MG63 (cell line): ENCODE data around the gene FAM210A. TPM values are rescaled to one million over a fixed set of nuclear protein-coding genes. Genes with fewer than 3 reads are reported as not detected.

Experiments
- DNase-seq: peaks from one replicate; pipeline ENCODE4 v3.0.0-alpha.2; 2020
- H3K27me3 ChIP-seq: fragments of 250-450 bp; sonication (Bioruptor Pico); 2 replicates; pipeline ENCODE4 v1.5.1; 2020; ENCODE audit warnings: mild to moderate bottlenecking, moderate library complexity
- H3K36me3 ChIP-seq: fragments of 250-450 bp; sonication (Bioruptor Pico); 2 replicates; pipeline ENCODE4 v1.5.1; 2020; ENCODE audit warnings: mild to moderate bottlenecking, moderate library complexity
- H3K4me3 ChIP-seq: fragments of 250-450 bp; sonication (Bioruptor Pico); 2 replicates; pipeline ENCODE4 v1.5.1; 2020; ENCODE audit warnings: mild to moderate bottlenecking, moderate library complexity
- H3K9me3 ChIP-seq: fragments of 250-450 bp; sonication (Bioruptor Pico); 2 replicates; pipeline ENCODE4 v1.5.1; 2020; ENCODE audit warnings: mild to moderate bottlenecking, moderate library complexity
- total RNA-seq: library from RNA; depleted of rRNA; stranded (reverse); fragments of >200 nt; shearing (Covaris generic); gene quantifications from 2 replicates; pipeline ENCODE4 v1.2.3, GENCODE V29; 2014; ENCODE audit warnings: low replicate concordance

The FAM210A gene
- total RNA-seq, 1 experiment from 2014 or later = 20.0 TPM

DNA sequence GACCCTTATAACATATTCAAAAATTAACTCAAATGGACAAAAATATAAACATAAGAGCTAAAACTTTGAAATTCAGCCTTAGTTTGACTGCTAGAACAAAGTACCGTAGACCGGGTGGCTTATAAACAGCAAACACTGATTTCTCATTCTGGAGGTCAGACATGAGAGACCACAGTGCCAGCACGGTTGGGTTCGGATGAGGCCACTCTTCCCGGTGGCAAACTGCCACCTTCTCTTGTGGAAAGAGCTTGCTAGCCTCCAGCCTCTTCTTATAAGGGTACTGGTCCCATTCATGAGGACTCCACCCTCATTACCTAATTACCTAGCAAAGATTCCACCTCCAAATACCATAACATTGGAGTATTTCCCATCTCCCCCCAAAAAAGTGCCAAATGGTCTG lies 91.3 kb downstream of the FAM210A start:
- Histone ChIP-seq H3K36me3 (no peaks in the 10 kb centered on the region), H3K27me3 (no peaks in the 10 kb centered on the region; the same call in 1 of the 2 replicates), H3K9me3 (no peaks in the 10 kb centered on the region; the same call in 1 of the 2 replicates), H3K4me3 (no peak overlapping the region)
- DNase-seq = no peak

DNA sequence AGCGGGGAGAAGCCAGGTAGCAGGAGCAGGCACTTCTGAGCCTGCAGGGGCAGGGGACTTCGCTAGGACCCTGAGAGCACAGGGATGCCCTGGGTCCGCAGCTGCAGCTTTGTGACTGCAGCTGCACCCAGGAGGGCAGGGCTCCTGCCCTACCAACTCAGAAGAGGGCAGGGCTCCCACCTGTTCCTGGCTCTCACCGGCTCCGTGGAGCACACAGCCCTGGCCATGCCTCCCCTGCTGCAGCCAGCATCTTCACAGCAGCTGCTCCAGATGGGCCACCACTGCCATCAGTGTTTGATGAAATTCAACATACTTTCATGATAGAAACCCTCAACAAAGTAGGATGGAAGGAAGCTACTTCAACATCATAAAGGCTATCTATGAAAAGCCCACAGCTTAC lies 92.7 kb downstream of the FAM210A start:
- no peak overlapping the region for H3K4me3 ChIP-seq
- H3K27me3 ChIP-seq = no peaks in the 10 kb centered on the region; the same call in 1 of the 2 replicates
- no peak for DNase-seq
- no peaks in the 10 kb centered on the region; the same call in 1 of the 2 replicates for H3K9me3 ChIP-seq
- no peaks in the 10 kb centered on the region for H3K36me3 ChIP-seq

DNA sequence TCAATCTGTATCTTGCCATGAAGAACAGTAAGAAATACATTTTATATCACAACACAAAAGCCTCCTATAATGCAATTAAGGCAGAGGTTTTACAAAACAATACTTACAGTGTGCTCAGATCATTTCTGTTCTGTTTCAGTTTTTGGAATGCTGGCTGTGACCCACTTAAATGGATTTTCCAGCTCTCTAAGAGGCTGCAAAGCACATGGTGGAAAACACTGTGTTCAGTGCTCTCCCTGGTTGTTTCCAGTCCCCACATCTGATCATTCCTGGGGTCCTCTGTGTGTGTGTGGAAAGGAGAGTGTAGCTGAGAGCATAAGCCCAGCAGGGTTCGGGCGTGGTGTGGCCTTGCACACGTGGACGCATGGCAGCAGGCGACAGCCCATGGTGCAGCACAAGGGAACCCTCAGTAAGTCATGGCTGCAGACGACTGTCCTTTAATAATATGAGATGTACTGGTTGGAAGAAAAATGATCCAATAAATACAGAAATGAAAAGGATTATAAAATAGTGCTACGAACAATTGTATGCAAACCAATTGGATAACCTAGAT lies 95.6 kb downstream of the FAM210A start:
- no peaks in the 10 kb centered on the region; the same call in 1 of the 2 replicates for H3K9me3 ChIP-seq
- H3K4me3 ChIP-seq = no peak overlapping the region
- no peaks in the 10 kb centered on the region; the same call in 1 of the 2 replicates for H3K27me3 ChIP-seq
- H3K36me3 ChIP-seq = no peaks in the 10 kb centered on the region
- no peak for DNase-seq

DNA sequence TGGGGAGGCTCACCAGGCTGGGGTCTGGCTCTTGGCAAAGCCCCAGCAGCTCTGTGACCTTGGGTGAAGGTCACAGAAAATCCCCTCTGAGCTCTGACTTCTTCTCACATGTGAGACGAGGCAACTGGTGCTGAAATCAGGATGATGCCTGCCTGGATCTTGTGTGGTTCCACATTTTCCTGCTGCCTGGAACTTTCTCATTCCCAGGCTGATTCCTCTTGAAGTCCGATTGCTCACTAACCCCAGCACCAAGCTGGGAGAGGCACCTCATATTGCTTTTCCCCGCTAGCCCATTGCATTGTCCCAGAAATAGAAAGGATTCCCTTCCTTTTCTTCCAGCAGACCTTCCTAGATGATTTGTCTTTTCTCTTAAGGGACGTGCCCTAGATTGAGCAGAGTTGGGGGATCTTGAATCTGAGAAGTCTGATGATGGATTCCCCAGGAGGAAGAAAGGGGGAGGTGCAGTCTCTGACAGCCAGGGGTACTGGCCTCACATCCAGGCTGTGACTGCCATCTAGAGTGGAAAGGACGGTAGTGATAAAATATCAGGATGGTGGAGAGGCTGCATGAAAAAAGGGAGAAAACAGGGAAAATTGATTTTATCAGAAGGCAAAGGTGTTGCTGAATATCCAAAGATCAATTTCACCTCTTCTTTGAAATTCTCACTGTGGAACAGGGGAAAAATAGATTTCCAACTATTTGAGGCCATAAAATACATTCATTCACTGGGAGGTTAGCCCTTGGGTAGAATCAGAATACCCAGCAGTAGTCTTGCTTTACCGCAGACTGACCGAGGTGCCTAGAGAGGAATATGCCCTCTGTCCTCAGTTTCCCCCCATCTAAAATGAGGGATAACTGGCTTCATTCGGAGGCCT lies 96.3 kb downstream of the FAM210A start:
- H3K9me3 ChIP-seq = no peaks in the 10 kb centered on the region; the same call in 1 of the 2 replicates
- no peak overlapping the region for H3K4me3 ChIP-seq
- peak; percentile 26 for DNase-seq
- H3K36me3 ChIP-seq = no peaks in the 10 kb centered on the region
- H3K27me3 ChIP-seq = no peaks in the 10 kb centered on the region; the same call in 1 of the 2 replicates

DNA sequence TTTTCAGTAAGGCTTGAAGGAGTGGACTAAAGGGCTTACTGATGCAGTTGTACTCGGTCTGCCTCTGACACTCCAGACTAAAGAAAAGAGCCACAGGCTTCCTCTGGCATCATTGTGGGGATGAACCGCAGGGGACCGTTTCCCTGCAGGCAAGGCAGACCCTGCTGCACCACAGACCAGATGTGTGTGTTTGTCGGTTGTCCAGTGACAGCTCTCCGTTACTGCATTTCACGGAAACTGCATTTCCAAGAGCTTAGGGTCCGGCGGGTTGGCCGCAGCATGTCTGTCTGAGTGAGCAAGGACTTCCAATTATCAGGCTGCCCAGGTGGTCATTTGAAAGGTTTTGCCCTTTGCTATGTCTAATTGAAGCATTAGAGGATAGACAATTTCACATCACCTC lies 98.1 kb downstream of the FAM210A start:
- DNase-seq = no peak
- Histone ChIP-seq H3K4me3 (no peak overlapping the region), H3K9me3 (no peaks in the 10 kb centered on the region), H3K27me3 (no peaks in the 10 kb centered on the region; the same call in 1 of the 2 replicates), H3K36me3 (no peaks in the 10 kb centered on the region)

DNA sequence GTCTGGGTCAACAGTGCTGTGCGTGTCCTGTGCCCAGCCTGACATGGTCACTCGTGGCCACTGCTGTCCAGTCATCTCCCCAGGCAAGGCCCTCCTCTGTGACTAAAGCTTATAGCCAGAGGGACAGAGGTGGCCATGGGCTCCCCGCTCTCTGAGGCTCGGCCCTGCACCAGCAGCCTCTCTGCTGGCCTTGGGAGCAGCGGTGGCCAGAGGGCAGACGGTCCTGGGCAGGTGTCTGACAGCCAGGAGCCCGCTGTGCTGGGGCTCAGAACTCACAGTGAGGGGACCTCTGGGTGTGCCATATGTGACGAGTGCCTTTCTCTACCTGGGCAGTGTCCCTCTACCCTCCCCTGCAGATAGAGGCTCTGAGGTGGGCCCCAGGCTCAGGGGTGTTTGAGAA lies 98.7 kb downstream of the FAM210A start:
- H3K27me3 ChIP-seq = no peaks in the 10 kb centered on the region; the same call in 1 of the 2 replicates
- no peak for DNase-seq
- no peaks in the 10 kb centered on the region for H3K36me3 ChIP-seq
- no peak overlapping the region for H3K4me3 ChIP-seq
- no peaks in the 10 kb centered on the region for H3K9me3 ChIP-seq

DNA sequence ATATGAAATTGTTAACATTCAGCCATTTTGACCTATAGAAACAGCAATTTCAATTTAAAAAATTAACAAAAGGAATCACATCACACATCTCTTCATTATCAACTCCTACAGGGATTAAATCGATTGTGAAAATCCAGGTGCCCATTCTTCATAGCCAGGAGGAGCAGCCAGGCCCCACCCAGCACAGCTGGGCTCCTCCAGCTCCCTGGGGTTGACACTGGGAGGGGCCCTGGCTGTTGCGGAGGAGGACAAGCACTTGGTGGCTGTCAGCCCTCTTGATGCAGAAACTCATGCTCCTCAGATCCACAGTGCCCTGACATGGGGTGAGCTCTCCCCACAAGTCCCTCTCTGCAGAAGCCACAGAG lies 99.8 kb downstream of the FAM210A start:
- Histone ChIP-seq H3K9me3 (no peaks in the 10 kb centered on the region), H3K4me3 (no peak overlapping the region), H3K27me3 (no peaks in the 10 kb centered on the region; the same call in 1 of the 2 replicates), H3K36me3 (no peaks in the 10 kb centered on the region)
- no peak for DNase-seq

DNA sequence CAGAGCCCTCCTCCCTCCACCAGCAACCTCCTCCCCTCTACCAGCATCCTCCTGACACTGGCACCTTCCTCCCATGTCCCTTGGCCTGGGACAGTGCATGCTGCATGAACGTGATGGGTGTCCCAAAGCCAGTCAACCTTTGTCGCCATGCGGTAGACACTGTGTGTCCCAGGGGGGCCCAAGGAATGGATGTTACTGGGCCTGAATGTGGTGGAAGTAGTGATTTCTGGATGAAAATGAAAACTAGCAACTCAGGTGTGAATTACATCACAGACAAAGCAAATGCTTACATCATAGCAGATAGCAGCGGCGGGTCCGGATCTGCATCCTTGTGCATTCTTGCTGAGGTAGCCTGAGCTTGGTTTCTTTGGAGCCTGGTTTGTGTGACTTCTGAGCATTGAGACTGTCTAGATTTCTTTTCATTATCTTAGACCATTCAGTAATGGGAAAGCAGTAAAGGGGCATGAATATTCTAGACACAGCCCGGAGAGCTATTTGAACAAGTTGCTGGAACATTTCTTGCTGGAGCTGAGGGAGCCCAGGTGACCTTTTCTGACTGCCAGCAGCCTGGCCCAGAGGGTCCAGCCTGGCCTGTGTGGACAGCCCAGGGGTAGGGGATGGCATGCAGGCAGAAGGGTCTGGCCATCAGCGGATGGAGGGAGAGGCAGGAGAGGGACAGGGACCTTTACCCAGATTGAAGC lies 100.4 kb downstream of the FAM210A start:
- Histone ChIP-seq H3K4me3 (no peak overlapping the region), H3K9me3 (no peaks in the 10 kb centered on the region), H3K36me3 (no peaks in the 10 kb centered on the region), H3K27me3 (no peaks in the 10 kb centered on the region; the same call in 1 of the 2 replicates)
- DNase-seq = no peak

DNA sequence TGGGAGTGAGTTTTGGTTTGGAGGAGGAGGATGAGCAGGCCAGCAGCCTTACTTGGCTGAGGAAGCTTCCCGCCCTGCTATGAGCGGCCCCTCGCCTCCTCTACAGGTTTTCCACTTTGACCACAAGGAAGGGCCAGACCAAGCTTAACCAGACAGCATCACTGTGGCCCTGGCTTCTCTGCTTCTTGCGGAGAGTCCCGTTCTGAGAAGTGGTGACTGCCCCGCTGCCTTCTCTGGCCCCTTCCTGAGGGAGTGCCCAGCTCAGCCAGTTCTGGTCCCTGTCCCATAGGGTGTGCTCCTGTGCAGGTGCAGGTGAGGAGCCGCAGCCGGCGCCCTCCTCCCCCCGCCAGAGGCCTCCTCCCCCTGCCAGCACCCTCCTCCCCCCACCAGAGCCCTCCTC lies 101.0 kb downstream of the FAM210A start:
- Histone ChIP-seq H3K36me3 (no peaks in the 10 kb centered on the region), H3K27me3 (no peaks in the 10 kb centered on the region; the same call in 1 of the 2 replicates), H3K4me3 (no peak overlapping the region), H3K9me3 (no peaks in the 10 kb centered on the region)
- DNase-seq = no peak

DNA sequence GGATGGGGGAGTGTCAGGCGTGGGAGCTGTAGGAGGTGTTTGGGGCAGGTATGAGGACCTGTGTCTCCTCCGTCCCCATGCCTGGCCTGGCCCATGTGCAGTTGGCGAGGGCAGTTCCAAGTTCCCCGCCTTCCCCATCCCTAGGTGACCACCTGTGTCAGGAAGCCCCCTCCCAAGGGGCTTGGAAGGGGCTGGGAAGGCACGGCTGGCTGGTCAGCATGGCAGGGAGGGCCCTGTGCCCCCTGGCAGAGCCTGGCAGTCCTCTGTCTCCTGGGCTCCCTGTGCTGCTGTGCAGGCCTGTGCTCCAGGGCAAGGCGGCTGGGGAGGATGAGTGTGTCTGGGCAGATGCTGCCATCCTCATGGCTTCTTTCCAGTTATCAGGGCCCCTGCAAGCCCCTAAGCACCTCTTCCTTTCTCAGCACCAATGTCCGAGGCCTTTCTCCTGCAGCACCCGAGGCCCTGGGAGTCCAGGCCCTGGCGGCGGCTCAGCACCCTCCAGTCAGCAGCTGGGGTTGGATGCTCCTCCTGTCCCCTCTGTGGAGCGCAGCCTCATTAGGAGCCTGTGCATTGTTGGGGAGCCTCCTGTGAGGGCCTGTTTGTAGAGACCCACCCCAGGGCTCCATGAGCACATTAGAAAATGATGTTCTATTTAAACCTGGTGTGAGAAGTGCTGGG lies 101.7 kb downstream of the FAM210A start:
- no peak overlapping the region for H3K4me3 ChIP-seq
- H3K27me3 ChIP-seq = no peaks in the 10 kb centered on the region
- DNase-seq = no peak
- no peaks in the 10 kb centered on the region for H3K36me3 ChIP-seq
- no peaks in the 10 kb centered on the region for H3K9me3 ChIP-seq

DNA sequence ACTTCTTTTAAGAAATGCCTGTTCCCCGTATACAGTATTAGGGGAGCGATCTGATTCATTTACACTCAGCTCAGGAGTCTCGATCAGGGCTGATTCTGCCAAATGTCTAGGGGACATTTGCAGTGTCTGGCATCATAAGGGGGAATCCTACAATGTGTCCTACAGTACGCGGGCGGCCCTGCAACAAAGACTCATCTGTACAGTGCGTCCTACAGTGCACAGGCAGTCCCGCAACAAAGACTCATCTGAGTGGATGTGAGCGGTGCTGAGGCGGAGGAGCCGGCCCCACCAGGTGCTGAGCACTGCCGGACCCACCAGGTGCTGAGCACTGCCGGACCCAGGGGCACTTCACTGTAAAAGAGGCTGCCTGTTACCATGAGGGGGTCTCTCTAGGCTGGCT lies 102.5 kb downstream of the FAM210A start:
- Histone ChIP-seq H3K9me3 (no peaks in the 10 kb centered on the region), H3K36me3 (no peaks in the 10 kb centered on the region), H3K4me3 (no peak overlapping the region), H3K27me3 (no peaks in the 10 kb centered on the region)
- DNase-seq = no peak

DNA sequence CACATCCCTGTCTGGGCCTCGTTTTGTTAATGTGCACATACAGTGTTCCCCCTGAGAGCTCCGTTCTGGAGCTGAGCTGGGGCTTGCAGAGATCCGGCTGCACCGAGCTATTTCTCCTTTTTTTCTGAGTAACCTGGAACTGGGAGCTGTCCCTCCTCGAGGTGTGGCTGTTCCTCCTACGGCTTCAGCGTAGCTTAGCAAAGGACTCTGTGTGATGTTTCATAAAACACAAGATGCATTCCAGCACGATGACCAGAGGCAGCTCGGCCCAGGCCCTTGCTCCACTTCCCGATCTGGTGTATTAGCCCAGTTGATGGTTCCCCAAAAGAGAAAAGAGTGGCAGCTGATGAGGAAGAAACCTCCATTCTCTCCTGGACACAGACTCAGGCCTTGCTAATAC lies 103.0 kb downstream of the FAM210A start:
- Histone ChIP-seq H3K4me3 (no peak overlapping the region), H3K27me3 (no peaks in the 10 kb centered on the region), H3K9me3 (no peaks in the 10 kb centered on the region), H3K36me3 (no peaks in the 10 kb centered on the region)
- DNase-seq = no peak

DNA sequence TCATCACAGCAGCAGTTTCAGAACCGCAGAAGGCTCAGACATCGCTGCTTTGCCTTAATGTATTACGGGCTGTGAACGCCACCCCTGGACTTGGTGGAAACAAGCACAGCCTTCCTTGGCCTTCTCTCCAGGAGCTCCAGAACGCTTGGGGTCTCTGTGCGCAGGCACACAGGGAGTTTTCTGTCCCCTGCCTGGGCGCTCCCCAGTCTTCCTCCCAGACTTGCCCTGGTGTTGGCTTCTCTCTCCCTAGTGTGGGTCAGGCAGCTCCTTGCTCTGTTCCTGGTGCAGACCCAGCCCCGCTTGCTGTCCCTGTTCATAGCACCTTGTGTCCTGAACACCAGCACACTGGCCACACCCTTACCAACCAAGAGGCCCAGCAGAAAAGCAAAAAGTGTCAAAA lies 103.6 kb downstream of the FAM210A start:
- Histone ChIP-seq H3K4me3 (no peak overlapping the region), H3K36me3 (no peaks in the 10 kb centered on the region), H3K9me3 (no peaks in the 10 kb centered on the region), H3K27me3 (no peaks in the 10 kb centered on the region)
- DNase-seq = no peak

DNA sequence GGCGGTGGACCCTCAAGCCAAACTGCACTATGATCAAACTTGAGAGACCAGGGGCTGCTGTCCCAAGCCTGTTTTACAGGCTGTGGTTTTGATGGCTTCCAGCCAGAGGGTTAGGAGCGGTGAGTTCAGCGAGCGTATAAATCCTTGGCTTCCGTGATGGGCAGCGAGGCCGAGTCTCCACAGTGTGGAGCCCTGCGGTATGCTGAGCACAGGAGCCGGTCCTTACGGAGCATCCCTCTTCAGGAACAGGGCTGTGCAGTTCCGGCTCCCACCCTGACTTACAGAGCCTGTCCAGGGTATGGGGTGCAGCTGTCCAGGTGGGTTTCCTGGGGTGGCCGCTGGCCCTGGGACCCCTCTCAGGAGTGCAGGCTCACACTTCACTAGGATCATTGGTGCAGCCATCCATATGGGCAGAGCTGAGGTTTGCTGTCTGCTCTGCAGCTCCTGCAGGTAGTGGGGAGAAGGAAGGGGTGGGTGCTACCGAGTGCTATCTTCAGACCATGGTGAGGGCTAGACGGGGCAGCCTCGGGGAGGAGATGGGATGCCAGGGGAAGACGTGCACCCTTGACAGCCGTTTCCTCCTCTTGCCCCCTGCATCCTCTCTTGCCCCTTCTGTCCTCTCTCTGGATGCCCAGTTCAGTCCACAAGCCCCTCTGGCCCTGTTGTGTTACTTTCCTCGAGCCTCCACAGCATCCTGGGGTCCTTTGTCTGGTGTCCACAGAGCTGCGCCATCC lies 104.3 kb downstream of the FAM210A start:
- no peak for DNase-seq
- Histone ChIP-seq H3K27me3 (no peaks in the 10 kb centered on the region; the same call in 1 of the 2 replicates), H3K9me3 (no peaks in the 10 kb centered on the region), H3K36me3 (no peaks in the 10 kb centered on the region), H3K4me3 (no peak overlapping the region)

DNA sequence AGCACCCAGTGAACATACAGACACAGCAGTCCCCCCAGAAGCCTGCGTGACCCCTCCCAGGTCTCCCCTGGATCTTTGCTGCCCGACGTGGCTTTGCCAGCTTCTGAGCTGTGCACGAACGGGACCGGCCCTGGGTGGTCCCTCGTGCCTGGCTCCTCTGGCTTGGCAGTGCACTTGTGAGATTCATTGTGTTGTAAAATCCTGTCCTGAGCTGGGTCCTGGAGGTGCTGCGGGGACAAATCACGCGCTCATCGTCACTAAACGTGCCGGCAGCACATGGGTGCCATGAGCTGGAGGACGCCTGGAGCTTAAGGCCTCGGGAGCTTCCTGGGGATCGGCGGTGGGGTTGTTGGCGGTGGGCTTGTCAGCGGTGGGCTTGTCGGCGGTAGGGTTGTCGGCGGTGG lies 104.9 kb downstream of the FAM210A start:
- DNase-seq = no peak
- no peaks in the 10 kb centered on the region for H3K9me3 ChIP-seq
- no peaks in the 10 kb centered on the region; the same call in 1 of the 2 replicates for H3K27me3 ChIP-seq
- no peaks in the 10 kb centered on the region for H3K36me3 ChIP-seq
- no peak overlapping the region for H3K4me3 ChIP-seq

DNA sequence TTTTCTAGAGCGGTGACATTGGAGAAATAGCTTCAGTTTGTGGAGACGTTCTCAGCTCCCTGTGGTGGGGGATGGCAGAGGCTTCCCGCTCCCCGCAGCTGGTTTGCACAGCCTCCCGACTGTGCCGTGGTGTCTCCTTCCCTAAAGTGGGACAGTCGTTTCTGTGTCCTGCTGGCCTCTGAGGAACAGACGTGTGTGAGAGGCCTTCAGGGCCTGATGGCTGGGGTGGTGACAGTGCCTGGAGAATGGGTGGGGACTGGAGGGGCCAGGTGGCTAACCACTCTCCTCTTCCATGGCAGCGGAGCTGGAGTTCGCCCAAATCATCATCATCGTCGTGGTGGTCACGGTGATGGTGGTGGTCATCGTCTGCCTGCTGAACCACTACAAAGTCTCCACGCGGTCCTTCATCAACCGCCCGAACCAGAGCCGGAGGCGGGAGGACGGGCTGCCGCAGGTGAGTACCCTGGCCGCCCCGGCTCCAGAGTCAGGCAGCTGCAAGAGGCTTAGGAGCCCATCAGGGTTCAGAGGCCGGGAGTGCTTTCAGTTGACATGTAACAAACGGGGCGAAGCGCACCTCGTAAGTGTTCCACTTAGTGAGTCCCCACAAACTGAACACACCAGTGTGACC lies 105.4 kb downstream of the FAM210A start:
- Histone ChIP-seq H3K4me3 (no peak overlapping the region), H3K9me3 (no peaks in the 10 kb centered on the region)
- DNase-seq = no peak

More for the DNA sequence above, 105.4 kb downstream of the FAM210A start:
- Histone ChIP-seq H3K36me3 (no peaks in the 10 kb centered on the region), H3K27me3 (no peaks in the 10 kb centered on the region; the same call in 1 of the 2 replicates)
